Loucy (cell line): Measurements from ENCODE around the gene TBC1D22A.

Source experiments
- H2AFZ ChIP-seq: fragments of 200-600 bp; sonication (generic); 2 replicates; pipeline ENCODE4 v1.6.0; 2016; ENCODE audit warnings: antibody characterized with exemption, mild to moderate bottlenecking, low read length, moderate library complexity
- H3F3A ChIP-seq: fragments of 200-600 bp; 2 replicates; pipeline ENCODE4 v1.6.0; 2016; ENCODE audit warnings: antibody characterized with exemption, low read depth, mild to moderate bottlenecking
- H3K27me3 ChIP-seq: fragments of 200-600 bp; sonication (generic); 2 replicates; pipeline ENCODE4 v1.6.1; 2014; ENCODE audit warnings: low read length, mild to moderate bottlenecking; ENCODE audit not compliant: insufficient read depth, poor library complexity, severe bottlenecking
- H3K36me3 ChIP-seq: fragments of 200-600 bp; sonication (generic); 2 replicates; pipeline ENCODE4 v1.6.1; 2016; ENCODE audit warnings: low read length; ENCODE audit not compliant: insufficient read depth
- H3K4me1 ChIP-seq: fragments of 200-600 bp; sonication (generic); 2 replicates; pipeline ENCODE4 v1.5.1; 2014; ENCODE audit warnings: low read length, mild to moderate bottlenecking; ENCODE audit not compliant: insufficient read depth, poor library complexity, severe bottlenecking
- H3K4me2 ChIP-seq: fragments of 200-600 bp; sonication (generic); 2 replicates; pipeline ENCODE4 v1.6.0; 2014; ENCODE audit warnings: antibody characterized with exemption, low read length, low read depth, mild to moderate bottlenecking; ENCODE audit not compliant: poor library complexity, severe bottlenecking
- H3K4me3 ChIP-seq: fragments of 200-600 bp; sonication (generic); 2 replicates; pipeline ENCODE4 v1.5.1; 2014; ENCODE audit warnings: low read length, mild to moderate bottlenecking, mixed read lengths; ENCODE audit not compliant: poor library complexity, severe bottlenecking
- H3K79me2 ChIP-seq: fragments of 200-600 bp; sonication (generic); 2 replicates; pipeline ENCODE4 v1.6.1; 2014; ENCODE audit warnings: low read length; ENCODE audit not compliant: insufficient read depth
- H3K9ac ChIP-seq: fragments of 200-600 bp; sonication (generic); 2 replicates; pipeline ENCODE4 v1.6.0; 2014; ENCODE audit warnings: mild to moderate bottlenecking, low read depth, low read length, moderate library complexity; ENCODE audit not compliant: poor library complexity, severe bottlenecking
- H3K9me2 ChIP-seq: fragments of 200-600 bp; sonication (generic); replicated peaks from 2 replicates; pipeline ENCODE4 v1.6.1; 2016; ENCODE audit warnings: low read depth, low read length, mixed read lengths
- H3K9me3 ChIP-seq: fragments of 200-600 bp; sonication (generic); 2 replicates; pipeline ENCODE4 v1.6.1; 2014; ENCODE audit warnings: mild to moderate bottlenecking, antibody characterized with exemption, low read length, low read depth; ENCODE audit not compliant: insufficient read depth
- H4K20me1 ChIP-seq: fragments of 200-600 bp; sonication (generic); 2 replicates; pipeline ENCODE4 v1.6.0; 2014; ENCODE audit warnings: antibody characterized with exemption, low read length, mild to moderate bottlenecking; ENCODE audit not compliant: insufficient read depth, poor library complexity, severe bottlenecking
- EZH2phosphoT487 ChIP-seq: fragments of 200-600 bp; IDR thresholded peaks from 2 replicates; pipeline ENCODE4 v1.6.1; 2018; ENCODE audit warnings: antibody characterized with exemption, mild to moderate bottlenecking, moderate library complexity, borderline replicate concordance
- TF ChIP-seq, protein P1 (sequence below): fragments of 200-600 bp; sonication (generic); conservative IDR thresholded peaks from 2 replicates; pipeline ENCODE4 v1.5.1; 2014; ENCODE audit warnings: mild to moderate bottlenecking, antibody characterized with exemption, low read length

The TBC1D22A gene

DNA sequence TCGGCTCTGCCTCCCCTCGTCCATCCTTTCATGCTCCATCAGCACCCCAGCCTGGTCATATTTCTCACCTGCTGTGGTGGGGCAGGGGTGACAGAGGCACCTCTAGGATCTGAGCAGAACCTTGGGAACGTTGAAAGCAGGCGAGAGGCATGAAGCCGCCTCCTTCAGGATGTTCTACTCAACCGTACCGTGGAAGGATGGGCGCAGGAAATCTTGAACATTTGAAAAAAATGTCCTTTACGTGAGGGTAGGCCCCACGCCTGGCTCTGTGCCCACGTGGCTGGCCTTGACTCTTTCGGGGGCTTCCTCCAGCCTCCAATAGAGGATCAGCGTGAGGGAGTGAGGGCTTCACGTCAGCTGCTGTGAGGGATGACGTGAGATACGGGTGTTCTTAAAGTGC, 90.7 kb downstream of the TBC1D22A start:
- TF ChIP-seq, protein P1, sequence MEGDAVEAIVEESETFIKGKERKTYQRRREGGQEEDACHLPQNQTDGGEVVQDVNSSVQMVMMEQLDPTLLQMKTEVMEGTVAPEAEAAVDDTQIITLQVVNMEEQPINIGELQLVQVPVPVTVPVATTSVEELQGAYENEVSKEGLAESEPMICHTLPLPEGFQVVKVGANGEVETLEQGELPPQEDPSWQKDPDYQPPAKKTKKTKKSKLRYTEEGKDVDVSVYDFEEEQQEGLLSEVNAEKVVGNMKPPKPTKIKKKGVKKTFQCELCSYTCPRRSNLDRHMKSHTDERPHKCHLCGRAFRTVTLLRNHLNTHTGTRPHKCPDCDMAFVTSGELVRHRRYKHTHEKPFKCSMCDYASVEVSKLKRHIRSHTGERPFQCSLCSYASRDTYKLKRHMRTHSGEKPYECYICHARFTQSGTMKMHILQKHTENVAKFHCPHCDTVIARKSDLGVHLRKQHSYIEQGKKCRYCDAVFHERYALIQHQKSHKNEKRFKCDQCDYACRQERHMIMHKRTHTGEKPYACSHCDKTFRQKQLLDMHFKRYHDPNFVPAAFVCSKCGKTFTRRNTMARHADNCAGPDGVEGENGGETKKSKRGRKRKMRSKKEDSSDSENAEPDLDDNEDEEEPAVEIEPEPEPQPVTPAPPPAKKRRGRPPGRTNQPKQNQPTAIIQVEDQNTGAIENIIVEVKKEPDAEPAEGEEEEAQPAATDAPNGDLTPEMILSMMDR: no peak
- no peak for TF ChIP-seq EZH2phosphoT487
- no peaks in the 10 kb centered on the region for H3K9me2 ChIP-seq
- H3K79me2 ChIP-seq: peaks cover 11% of the 10 kb centered on the region; the same call in 1 of the 2 replicates
- no peaks in the 10 kb centered on the region for H3F3A ChIP-seq
- H3K4me2 ChIP-seq: no peak overlapping the region
- no peak overlapping the region for H3K4me3 ChIP-seq
- H2AFZ ChIP-seq: no peak overlapping the region
- no peaks in the 10 kb centered on the region for H3K9me3 ChIP-seq
- no peaks in the 10 kb centered on the region for H3K4me1 ChIP-seq
- H3K9ac ChIP-seq: no peak overlapping the region
- no peaks in the 10 kb centered on the region for H4K20me1 ChIP-seq
- no peaks in the 10 kb centered on the region for H3K27me3 ChIP-seq
- H3K36me3 ChIP-seq: peaks cover 12% of the 10 kb centered on the region; the same call in 1 of the 2 replicates

DNA sequence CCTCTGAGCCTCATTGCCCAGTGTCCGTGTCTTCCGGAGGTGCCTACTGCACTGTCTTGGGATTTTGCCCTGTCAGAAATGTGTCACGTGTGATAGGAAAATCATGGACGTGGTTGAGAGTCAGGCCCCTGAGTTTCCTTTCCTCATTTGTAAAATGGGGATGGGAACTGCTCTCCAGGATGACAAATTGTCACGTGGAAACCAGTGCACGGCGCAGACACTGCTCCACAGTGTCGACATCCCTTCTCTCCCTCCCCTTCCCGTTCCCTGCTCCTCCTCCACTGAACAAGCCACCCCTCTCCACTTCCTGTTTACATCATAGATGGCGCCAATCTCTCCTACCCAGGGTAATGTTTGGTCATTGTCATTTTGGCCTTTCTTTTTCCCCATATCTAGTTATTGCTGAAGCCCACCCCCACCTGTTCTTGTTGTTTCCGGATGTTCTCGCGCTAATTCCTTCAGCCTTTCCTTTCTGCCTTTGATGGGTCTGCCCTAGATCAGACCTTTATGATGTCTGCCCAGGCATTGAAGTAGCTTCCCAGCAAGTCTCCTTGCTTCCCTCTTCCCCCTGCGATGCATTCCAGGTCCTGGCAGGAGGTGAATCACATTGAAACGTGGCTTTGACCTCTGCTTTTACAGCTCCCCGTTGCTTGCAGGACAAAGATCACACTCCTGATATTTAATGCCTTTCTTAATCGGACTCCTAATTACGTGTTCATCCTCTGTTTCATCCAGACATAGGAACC, 91.8 kb downstream of the TBC1D22A start:
- Histone ChIP-seq H3K9me3 (no peaks in the 10 kb centered on the region), H3K9ac (no peak overlapping the region), H3K4me1 (no peaks in the 10 kb centered on the region), H3K9me2 (no peaks in the 10 kb centered on the region), H3K4me2 (no peak overlapping the region), H4K20me1 (no peaks in the 10 kb centered on the region), H3K27me3 (no peaks in the 10 kb centered on the region), H3F3A (no peaks in the 10 kb centered on the region), H3K4me3 (no peak overlapping the region), H3K79me2 (peaks cover 6% of the 10 kb centered on the region; the same call in 1 of the 2 replicates), H3K36me3 (peaks cover 9% of the 10 kb centered on the region; the same call in 1 of the 2 replicates), H2AFZ (no peak overlapping the region)
- TF ChIP-seq EZH2phosphoT487: no peak
- TF ChIP-seq, protein P1: no peak

DNA sequence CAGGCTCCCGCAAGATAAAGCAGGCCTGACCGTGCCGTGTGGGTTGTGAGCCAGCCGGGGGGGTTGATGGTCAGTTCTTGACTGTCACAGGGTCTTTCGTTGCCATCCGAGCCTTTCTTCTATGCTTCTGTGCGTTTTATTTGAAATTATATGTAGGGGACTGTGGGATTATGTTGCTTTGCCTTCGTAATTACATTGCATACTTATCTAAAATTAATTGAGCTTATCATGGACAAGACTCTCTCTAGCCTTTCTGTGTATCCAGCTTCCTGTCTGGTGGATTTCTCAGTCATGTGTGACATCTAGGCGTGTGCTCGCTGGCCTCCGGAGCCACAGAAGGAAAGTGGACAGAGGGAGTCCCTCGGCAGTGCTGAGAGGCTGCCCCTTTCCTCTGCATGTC, 93.2 kb downstream of the TBC1D22A start:
- Histone ChIP-seq H3K4me3 (no peak overlapping the region), H3K9me2 (no peaks in the 10 kb centered on the region), H3F3A (no peaks in the 10 kb centered on the region), H4K20me1 (no peaks in the 10 kb centered on the region), H3K27me3 (no peaks in the 10 kb centered on the region), H3K79me2 (peaks cover 6% of the 10 kb centered on the region; the same call in 1 of the 2 replicates), H3K9me3 (no peaks in the 10 kb centered on the region), H3K4me1 (no peaks in the 10 kb centered on the region), H2AFZ (no peak overlapping the region), H3K36me3 (peaks cover 6% of the 10 kb centered on the region; the same call in 1 of the 2 replicates), H3K4me2 (no peak overlapping the region), H3K9ac (no peak overlapping the region)
- TF ChIP-seq, protein P1: no peak
- TF ChIP-seq EZH2phosphoT487: no peak
